ENCODE measurements around the gene TAF13. TPM values are rescaled to one million over a fixed set of nuclear protein-coding genes. Genes with fewer than 3 reads are reported as not detected.
"Not testable (repeated sequence)": the region's sequence is repeated elsewhere in the genome, so short reads cannot be mapped to it uniquely, and the experiment has no call there.

TAF13 gene
- total RNA-seq, 8 experiments from 2014 or later: 56.4 to 190 (median 97.3) TPM

GRCh38 chr1:109027841-109028240 lies 48.0 kb downstream of the TAF13 start:
- Histone ChIP-seq H3K4me1 (replicated peaks in 1 of 2) (peaks cover 0 to 14% of the 10 kb centered on the region in 2 donors), H3K27ac (no peak overlapping the region), H3K4me3 (no peak overlapping the region)
- no peak for ATAC-seq (replicated peaks in 6 of 8)
- in situ Hi-C loops (cut with MboI; ENCODE audit: low pct_unique_long_range_greater_than_20kb in 2 of 9, low sequenced_read_pairs in 9 of 9, unreplicated experiment in 9 of 9): no loop called here

- Histone ChIP-seq H3K4me3 (no peak overlapping the region), H3K4me1 (replicated peaks in 1 of 2) (peaks cover 0 to 7% of the 10 kb centered on the region in 2 donors), H3K27ac (no peak overlapping the region)
- in situ Hi-C loops (cut with MboI; ENCODE audit: low pct_unique_long_range_greater_than_20kb in 2 of 9, low sequenced_read_pairs in 9 of 9, unreplicated experiment in 9 of 9): no loop called here
- WGBS, 10 experiments: 77 to 100% (median 93%) methylated on average over 1 to 6 of the region's 6 CpGs; no CpG with 5 or more reads in 1 of the 10 experiments
- no peak for ATAC-seq (replicated peaks in 6 of 8)
Measured at GRCh38 chr1:109025694-109026093, 50.1 kb downstream of the TAF13 start.

GRCh38 chr1:109024646-109025045 lies 51.2 kb downstream of the TAF13 start:
- H3K27ac ChIP-seq: no peak overlapping the region
- H3K4me3 ChIP-seq: no peak overlapping the region
- ATAC-seq (replicated peaks in 6 of 8): peak in 2 of 8 experiments; percentile 36 to 54
- in situ Hi-C loops (cut with MboI; ENCODE audit: low pct_unique_long_range_greater_than_20kb in 2 of 9, low sequenced_read_pairs in 9 of 9, unreplicated experiment in 9 of 9): no loop called here
- H3K4me1 ChIP-seq (replicated peaks in 1 of 2): no peaks in the 10 kb centered on the region
- WGBS, 10 experiments: 86 to 100% (median 100%) methylated on average over 1 to 2 of the region's 2 CpGs; no CpG with 5 or more reads in 1 of the 10 experiments

GRCh38 chr1:109020693-109021257 lies 55.0 kb downstream of the TAF13 start:
- in situ Hi-C loops (cut with MboI; ENCODE audit: low pct_unique_long_range_greater_than_20kb in 2 of 9, low sequenced_read_pairs in 9 of 9, unreplicated experiment in 9 of 9): no loop called here
- no peak for ATAC-seq (replicated peaks in 6 of 8)
- 73 to 100% (median 96%) methylated on average over 1 to 3 of the region's 3 CpGs; no CpG with 5 or more reads in 4 of the 10 experiments for WGBS, 10 experiments
- H3K4me1 ChIP-seq (replicated peaks in 1 of 2): no peaks in the 10 kb centered on the region
- no peak overlapping the region for H3K27ac ChIP-seq
- no peak overlapping the region for H3K4me3 ChIP-seq

- 83 to 100% (median 98%) methylated on average over 2 to 6 of the region's 6 CpGs; no CpG with 5 or more reads in 1 of the 10 experiments for WGBS, 10 experiments
- in situ Hi-C loops (cut with MboI; ENCODE audit: low pct_unique_long_range_greater_than_20kb in 2 of 9, low sequenced_read_pairs in 9 of 9, unreplicated experiment in 9 of 9); ATAC-seq (replicated peaks in 6 of 8); H3K4me3 ChIP-seq; H3K27ac ChIP-seq; H3K4me1 ChIP-seq (replicated peaks in 1 of 2): not testable (repeated sequence)
Measured at GRCh38 chr1:109017719-109018118, 58.1 kb downstream of the TAF13 start.

- WGBS, 10 experiments: 60 to 100% (median 95%) methylated on average over 1 of the region's 1 CpG; no CpG with 5 or more reads in 4 of the 10 experiments
- in situ Hi-C loops (cut with MboI; ENCODE audit: low pct_unique_long_range_greater_than_20kb in 2 of 9, low sequenced_read_pairs in 9 of 9, unreplicated experiment in 9 of 9): no loop called here
- Histone ChIP-seq H3K4me1 (replicated peaks in 1 of 2) (no peaks in the 10 kb centered on the region), H3K4me3 (no peak overlapping the region), H3K27ac (no peak overlapping the region)
- no peak for ATAC-seq (replicated peaks in 6 of 8)
Measured at GRCh38 chr1:109017134-109017533, 58.7 kb downstream of the TAF13 start.

Other genes starting within 250 kb of the TAF13 start
- gene AKNAD1, start 218.9 kb downstream of the TAF13 start, total RNA-seq: 1 to 10 TPM in 7 of 8 experiments, not detected in 1; 1.0 to 4.1 (median 2.6) TPM
- gene GPSM2, start 199.0 kb downstream of the TAF13 start, total RNA-seq: 10 to 100 TPM in 6 of 8 experiments, 1 to 10 TPM in 2; 7.6 to 45.8 (median 15.1) TPM
- 10 to 100 TPM; 21.2 to 33.7 (median 26.3) TPM for gene CLCC1, start 112.5 kb downstream of the TAF13 start, total RNA-seq
- gene WDR47, start 33.9 kb downstream of the TAF13 start, total RNA-seq: 10 to 100 TPM; 10.3 to 65.3 (median 48.6) TPM
- gene TMEM167B, start 14.8 kb upstream of the TAF13 start, total RNA-seq: 10 to 100 TPM; 20.1 to 72.2 (median 46.4) TPM
- 10 to 100 TPM in 4 of 8 experiments, 1 to 10 TPM in 2, under 1 TPM in 2; 0.54 to 14.7 (median 7.7) TPM for gene ELAPOR1, start 38.1 kb upstream of the TAF13 start, total RNA-seq
- gene SARS1, start 137.9 kb upstream of the TAF13 start, total RNA-seq: 100 to 1,000 TPM; 118 to 795 (median 414) TPM
- gene CELSR2, start 173.5 kb upstream of the TAF13 start, total RNA-seq: 10 to 100 TPM in 7 of 8 experiments, 1 to 10 TPM in 1; 1.1 to 90.9 (median 43.3) TPM
- 100 to 1,000 TPM in 2 of 8 experiments, 10 to 100 TPM in 5, 1 to 10 TPM in 1; 7.0 to 118 (median 12.9) TPM for gene PSRC1, start 207.1 kb upstream of the TAF13 start, total RNA-seq
- gene MYBPHL, start 231.0 kb upstream of the TAF13 start, total RNA-seq: under 1 TPM in 3 of 8 experiments, not detected in 5; 0.67 to 0.92 (median 0.81) TPM

Measured in motor neuron (in vitro differentiated cells).